Measurements from ENCODE around the gene TRIM43B.
"Not testable (repeated sequence)": the region's sequence is repeated elsewhere in the genome, so short reads cannot be mapped to it uniquely, and the experiment has no call there.

Gene TRIM43B

DNA sequence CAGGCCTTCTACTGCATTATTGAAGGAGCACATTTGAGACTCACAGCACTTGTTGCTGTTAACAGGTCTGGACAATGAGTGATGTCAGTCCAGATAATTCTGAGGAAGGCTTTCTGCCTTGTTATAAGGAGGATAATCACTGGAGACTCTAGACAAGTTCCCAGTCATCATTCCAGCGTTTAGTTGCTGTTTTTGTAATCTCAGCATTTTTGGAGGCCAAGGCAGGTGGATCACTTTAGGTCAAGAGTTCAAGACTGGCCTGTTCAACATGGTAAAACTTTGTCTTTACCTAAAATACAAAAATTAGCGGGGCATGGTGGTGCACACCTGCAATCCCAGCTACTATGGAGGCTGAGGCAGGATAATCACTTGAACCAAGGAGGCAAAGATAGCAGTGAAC lies 39.6 kb upstream of the TRIM43B start:
- Histone ChIP-seq H2BK5ac (ENCODE audit: low read length) (no peak overlapping the region), H2AK5ac (ENCODE audit: low read length) (no peak overlapping the region), H3K36me3 (ENCODE audit: control insufficient read depth, insufficient read depth, low read length) (no peaks in the 10 kb centered on the region), H2BK120ac (ENCODE audit: low read depth, low read length) (no peak overlapping the region), H4K5ac (ENCODE audit: low read length) (no peak overlapping the region), H3K4ac (ENCODE audit: low read depth, low read length) (no peak overlapping the region), H3K79me2 (ENCODE audit: control insufficient read depth, insufficient read depth, low read length) (no peaks in the 10 kb centered on the region), H2BK15ac (replicated peaks; ENCODE audit: low read depth) (no peak overlapping the region), H3K79me1 (ENCODE audit: low read length) (no peaks in the 10 kb centered on the region), H4K8ac (ENCODE audit: low read depth, low read length) (no peak overlapping the region), H3K27me3 (ENCODE audit: insufficient read depth, low read length, poor library complexity) (no peaks in the 10 kb centered on the region), H3K23ac (ENCODE audit: low read length) (no peak overlapping the region), H3K4me1 (ENCODE audit: control insufficient read depth, low read depth, low read length) (no peaks in the 10 kb centered on the region), H3K4me3 (ENCODE audit: low read length) (no peak overlapping the region), H3K9ac (ENCODE audit: low read length) (no peak overlapping the region), H3K4me2 (ENCODE audit: low read length) (no peak overlapping the region), H3K27ac (ENCODE audit: low read depth, low read length) (no peak overlapping the region), H3K56ac (ENCODE audit: low read length) (no peak overlapping the region), H3K18ac (ENCODE audit: low read length) (no peak overlapping the region)
- WGBS (ENCODE audit: extremely low coverage, insufficient coverage, low lambda C conversion rate) = no CpG with 5 or more reads among the region's 2 CpGs
- no peak for DNase-seq

DNA sequence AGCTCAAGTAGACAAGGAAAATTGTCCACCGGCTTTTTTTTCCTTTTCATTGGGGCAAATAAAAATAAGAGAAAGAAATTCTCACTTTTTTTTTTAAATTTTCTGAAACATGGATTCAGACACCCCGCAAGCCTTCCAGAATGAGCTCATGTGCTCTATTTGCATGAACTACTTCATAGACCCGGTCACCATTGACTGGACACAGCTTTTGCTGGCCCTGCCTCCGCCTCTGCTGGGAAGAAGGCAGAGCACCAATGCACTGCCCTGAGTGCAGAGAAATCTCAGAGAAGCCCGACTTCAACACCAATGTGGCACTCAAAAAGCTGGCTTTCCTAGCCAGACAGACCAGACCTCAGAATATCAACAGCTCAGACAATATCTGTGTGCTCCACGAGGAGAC lies 30.2 kb upstream of the TRIM43B start:
- Histone ChIP-seq H3K4me1 (ENCODE audit: control insufficient read depth, low read depth, low read length) (no peaks in the 10 kb centered on the region), H2BK5ac (ENCODE audit: low read length) (no peak overlapping the region), H3K4me2 (ENCODE audit: low read length) (no peak overlapping the region), H3K27ac (ENCODE audit: low read depth, low read length) (no peak overlapping the region), H3K9ac (ENCODE audit: low read length) (no peak overlapping the region), H3K27me3 (ENCODE audit: insufficient read depth, low read length, poor library complexity) (no peaks in the 10 kb centered on the region), H3K36me3 (ENCODE audit: control insufficient read depth, insufficient read depth, low read length) (no peaks in the 10 kb centered on the region), H2BK120ac (ENCODE audit: low read depth, low read length) (no peak overlapping the region), H3K23ac (ENCODE audit: low read length) (no peak overlapping the region), H3K4me3 (ENCODE audit: low read length) (no peak overlapping the region), H2AK5ac (ENCODE audit: low read length) (no peak overlapping the region), H3K56ac (ENCODE audit: low read length) (no peak overlapping the region), H4K8ac (ENCODE audit: low read depth, low read length) (no peak overlapping the region), H4K5ac (ENCODE audit: low read length) (no peak overlapping the region), H2BK15ac (replicated peaks; ENCODE audit: low read depth) (no peak overlapping the region), H3K79me2 (ENCODE audit: control insufficient read depth, insufficient read depth, low read length) (no peaks in the 10 kb centered on the region), H3K79me1 (ENCODE audit: low read length) (no peaks in the 10 kb centered on the region), H3K4ac (ENCODE audit: low read depth, low read length) (no peak overlapping the region), H3K18ac (ENCODE audit: low read length) (no peak overlapping the region)
- no CpG with 5 or more reads among the region's 6 CpGs for WGBS (ENCODE audit: extremely low coverage, insufficient coverage, low lambda C conversion rate)
- DNase-seq = no peak

DNA sequence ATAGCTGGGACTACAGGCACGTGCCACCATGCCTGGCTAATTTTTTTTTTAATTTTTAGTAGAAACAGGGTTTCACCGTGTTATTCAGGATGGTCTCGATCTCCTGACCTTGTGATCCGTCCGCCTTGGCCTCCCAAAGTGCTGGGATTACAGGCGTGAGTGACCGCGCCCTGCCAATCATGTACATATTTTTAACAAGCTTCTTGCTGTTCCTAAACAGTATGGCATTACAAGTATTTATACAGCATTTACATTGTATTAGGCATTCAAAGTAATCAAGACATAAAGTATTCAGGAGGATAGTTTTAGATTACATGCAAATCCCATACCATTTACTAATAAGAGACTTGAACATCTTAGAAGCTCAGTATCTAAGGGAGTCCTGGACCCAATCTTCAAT lies 29.7 kb upstream of the TRIM43B start:
- DNase-seq; H3K9ac ChIP-seq (ENCODE audit: low read length); H3K36me3 ChIP-seq (ENCODE audit: control insufficient read depth, insufficient read depth, low read length); H2BK15ac ChIP-seq (replicated peaks; ENCODE audit: low read depth); H3K18ac ChIP-seq (ENCODE audit: low read length); H3K4me1 ChIP-seq (ENCODE audit: control insufficient read depth, low read depth, low read length); H3K79me1 ChIP-seq (ENCODE audit: low read length); H3K23ac ChIP-seq (ENCODE audit: low read length); H3K79me2 ChIP-seq (ENCODE audit: control insufficient read depth, insufficient read depth, low read length); H3K4ac ChIP-seq (ENCODE audit: low read depth, low read length); H4K5ac ChIP-seq (ENCODE audit: low read length); H2BK120ac ChIP-seq (ENCODE audit: low read depth, low read length); H3K4me3 ChIP-seq (ENCODE audit: low read length); H2BK5ac ChIP-seq (ENCODE audit: low read length); H2AK5ac ChIP-seq (ENCODE audit: low read length); H3K27ac ChIP-seq (ENCODE audit: low read depth, low read length); H3K27me3 ChIP-seq (ENCODE audit: insufficient read depth, low read length, poor library complexity); H4K8ac ChIP-seq (ENCODE audit: low read depth, low read length); H3K56ac ChIP-seq (ENCODE audit: low read length); H3K4me2 ChIP-seq (ENCODE audit: low read length): not testable (repeated sequence)
- WGBS (ENCODE audit: extremely low coverage, insufficient coverage, low lambda C conversion rate) = no CpG with 5 or more reads among the region's 8 CpGs

DNA sequence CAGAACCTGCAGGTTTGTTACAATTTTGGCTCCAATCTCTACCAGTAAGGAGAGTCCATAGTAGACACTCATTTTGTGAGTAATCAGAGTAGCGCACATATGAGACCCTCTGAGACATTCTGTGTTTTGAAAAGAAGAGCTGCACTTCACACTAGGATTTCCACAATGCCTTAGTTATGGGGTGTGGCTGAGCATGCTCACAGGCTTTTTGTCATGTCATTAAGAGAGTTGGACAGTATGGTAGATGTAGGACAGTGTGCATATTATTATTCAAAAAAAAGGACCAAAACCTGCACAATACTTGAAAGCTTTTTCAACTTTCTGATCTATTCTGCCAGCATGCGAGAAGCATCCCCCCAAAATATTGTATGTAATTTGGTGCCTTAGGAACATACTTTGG lies 24.9 kb upstream of the TRIM43B start:
- no peak overlapping the region for H3K18ac ChIP-seq (ENCODE audit: low read length)
- H3K4ac ChIP-seq (ENCODE audit: low read depth, low read length) = no peak overlapping the region
- no peak for DNase-seq
- no peak overlapping the region for H2AK5ac ChIP-seq (ENCODE audit: low read length)
- no peaks in the 10 kb centered on the region for H3K36me3 ChIP-seq (ENCODE audit: control insufficient read depth, insufficient read depth, low read length)
- H3K23ac ChIP-seq (ENCODE audit: low read length) = no peak overlapping the region
- H3K79me2 ChIP-seq (ENCODE audit: control insufficient read depth, insufficient read depth, low read length) = no peaks in the 10 kb centered on the region
- H3K56ac ChIP-seq (ENCODE audit: low read length) = no peak overlapping the region
- H3K4me1 ChIP-seq (ENCODE audit: control insufficient read depth, low read depth, low read length) = no peaks in the 10 kb centered on the region
- H2BK120ac ChIP-seq (ENCODE audit: low read depth, low read length) = no peak overlapping the region
- H2BK5ac ChIP-seq (ENCODE audit: low read length) = no peak overlapping the region
- H3K4me2 ChIP-seq (ENCODE audit: low read length) = no peak overlapping the region
- H2BK15ac ChIP-seq (replicated peaks; ENCODE audit: low read depth) = no peak overlapping the region
- no peak overlapping the region for H4K5ac ChIP-seq (ENCODE audit: low read length)
- H3K27me3 ChIP-seq (ENCODE audit: insufficient read depth, low read length, poor library complexity) = no peaks in the 10 kb centered on the region
- H3K4me3 ChIP-seq (ENCODE audit: low read length) = no peak overlapping the region
- no peaks in the 10 kb centered on the region for H3K79me1 ChIP-seq (ENCODE audit: low read length)
- no peak overlapping the region for H4K8ac ChIP-seq (ENCODE audit: low read depth, low read length)
- H3K9ac ChIP-seq (ENCODE audit: low read length) = no peak overlapping the region
- no CpG with 5 or more reads among the region's 2 CpGs for WGBS (ENCODE audit: extremely low coverage, insufficient coverage, low lambda C conversion rate)
- H3K27ac ChIP-seq (ENCODE audit: low read depth, low read length) = no peak overlapping the region

DNA sequence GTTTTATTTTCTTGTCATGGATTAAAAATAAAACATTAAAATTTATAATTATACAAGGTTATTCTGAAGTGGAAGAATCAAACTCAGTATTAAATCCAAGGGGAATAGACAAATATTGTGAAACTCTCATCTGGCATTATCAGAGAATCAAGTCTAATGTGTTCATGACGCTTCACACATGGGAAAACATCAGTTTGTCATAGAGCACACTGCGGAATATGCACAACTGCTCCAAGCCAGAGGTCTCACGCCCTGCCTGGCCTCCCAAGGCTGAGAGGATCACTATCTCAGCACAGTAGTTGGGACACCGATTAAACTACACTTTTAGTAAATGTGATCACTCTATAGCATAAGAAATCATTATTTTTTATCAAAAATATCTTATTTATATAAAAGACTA lies 20.7 kb upstream of the TRIM43B start:
- H3K4me1 ChIP-seq (ENCODE audit: control insufficient read depth, low read depth, low read length) = no peaks in the 10 kb centered on the region
- H2BK15ac ChIP-seq (replicated peaks; ENCODE audit: low read depth) = no peak overlapping the region
- no peak overlapping the region for H3K4me3 ChIP-seq (ENCODE audit: low read length)
- no peak overlapping the region for H3K9ac ChIP-seq (ENCODE audit: low read length)
- H3K79me1 ChIP-seq (ENCODE audit: low read length) = no peaks in the 10 kb centered on the region
- no peak overlapping the region for H4K5ac ChIP-seq (ENCODE audit: low read length)
- H2AK5ac ChIP-seq (ENCODE audit: low read length) = no peak overlapping the region
- H3K23ac ChIP-seq (ENCODE audit: low read length) = no peak overlapping the region
- H3K36me3 ChIP-seq (ENCODE audit: control insufficient read depth, insufficient read depth, low read length) = no peaks in the 10 kb centered on the region
- no peak overlapping the region for H2BK120ac ChIP-seq (ENCODE audit: low read depth, low read length)
- no peak overlapping the region for H2BK5ac ChIP-seq (ENCODE audit: low read length)
- no peaks in the 10 kb centered on the region for H3K79me2 ChIP-seq (ENCODE audit: control insufficient read depth, insufficient read depth, low read length)
- no CpG with 5 or more reads among the region's 4 CpGs for WGBS (ENCODE audit: extremely low coverage, insufficient coverage, low lambda C conversion rate)
- H3K4ac ChIP-seq (ENCODE audit: low read depth, low read length) = no peak overlapping the region
- no peak overlapping the region for H3K4me2 ChIP-seq (ENCODE audit: low read length)
- H4K8ac ChIP-seq (ENCODE audit: low read depth, low read length) = no peak overlapping the region
- H3K18ac ChIP-seq (ENCODE audit: low read length) = no peak overlapping the region
- DNase-seq = no peak
- no peaks in the 10 kb centered on the region for H3K27me3 ChIP-seq (ENCODE audit: insufficient read depth, low read length, poor library complexity)
- no peak overlapping the region for H3K27ac ChIP-seq (ENCODE audit: low read depth, low read length)
- no peak overlapping the region for H3K56ac ChIP-seq (ENCODE audit: low read length)

DNA sequence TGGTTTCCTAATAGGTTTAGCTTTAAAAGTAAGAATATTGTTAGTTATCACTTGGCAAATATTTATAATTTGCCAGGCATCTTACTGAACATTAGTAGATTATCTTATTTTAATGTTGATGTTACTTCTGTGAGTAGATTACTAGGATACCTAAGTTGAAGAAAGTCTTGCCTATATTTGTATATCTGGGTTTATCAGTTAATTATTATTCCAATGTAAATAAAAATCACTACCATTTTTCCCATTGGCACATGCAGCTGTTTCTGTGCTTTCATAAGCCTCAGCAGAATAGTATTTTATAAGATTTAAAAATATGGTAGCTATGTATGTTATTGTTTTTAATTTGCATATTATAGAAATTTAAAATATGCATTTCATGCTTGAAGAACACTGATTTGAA lies 16.3 kb upstream of the TRIM43B start:
- no peak for DNase-seq
- Histone ChIP-seq H3K23ac (ENCODE audit: low read length) (no peak overlapping the region), H3K4me3 (ENCODE audit: low read length) (no peak overlapping the region), H3K27ac (ENCODE audit: low read depth, low read length) (no peak overlapping the region), H3K4ac (ENCODE audit: low read depth, low read length) (no peak overlapping the region), H2BK120ac (ENCODE audit: low read depth, low read length) (no peak overlapping the region), H2AK5ac (ENCODE audit: low read length) (no peak overlapping the region), H3K27me3 (ENCODE audit: insufficient read depth, low read length, poor library complexity) (no peaks in the 10 kb centered on the region), H4K5ac (ENCODE audit: low read length) (no peak overlapping the region), H4K8ac (ENCODE audit: low read depth, low read length) (no peak overlapping the region), H3K79me2 (ENCODE audit: control insufficient read depth, insufficient read depth, low read length) (no peaks in the 10 kb centered on the region), H2BK15ac (replicated peaks; ENCODE audit: low read depth) (no peak overlapping the region), H3K4me2 (ENCODE audit: low read length) (no peak overlapping the region), H3K79me1 (ENCODE audit: low read length) (no peaks in the 10 kb centered on the region), H3K36me3 (ENCODE audit: control insufficient read depth, insufficient read depth, low read length) (no peaks in the 10 kb centered on the region), H3K4me1 (ENCODE audit: control insufficient read depth, low read depth, low read length) (no peaks in the 10 kb centered on the region), H3K18ac (ENCODE audit: low read length) (no peak overlapping the region), H2BK5ac (ENCODE audit: low read length) (no peak overlapping the region), H3K9ac (ENCODE audit: low read length) (no peak overlapping the region), H3K56ac (ENCODE audit: low read length) (no peak overlapping the region)

Measured in mesendoderm (in vitro differentiated cells).